Loucy (cell line): ENCODE measurements around the gene PCP4L1.

ENCODE experiments used
- H2AFZ ChIP-seq: fragments of 200-600 bp; sonication (generic); 2 replicates; pipeline ENCODE4 v1.6.0; 2016; ENCODE audit warnings: antibody characterized with exemption, mild to moderate bottlenecking, low read length, moderate library complexity
- H3F3A ChIP-seq: fragments of 200-600 bp; 2 replicates; pipeline ENCODE4 v1.6.0; 2016; ENCODE audit warnings: antibody characterized with exemption, low read depth, mild to moderate bottlenecking
- H3K27me3 ChIP-seq: fragments of 200-600 bp; sonication (generic); 2 replicates; pipeline ENCODE4 v1.6.1; 2014; ENCODE audit warnings: low read length, mild to moderate bottlenecking; ENCODE audit not compliant: insufficient read depth, poor library complexity, severe bottlenecking
- H3K36me3 ChIP-seq: fragments of 200-600 bp; sonication (generic); 2 replicates; pipeline ENCODE4 v1.6.1; 2016; ENCODE audit warnings: low read length; ENCODE audit not compliant: insufficient read depth
- H3K4me1 ChIP-seq: fragments of 200-600 bp; sonication (generic); 2 replicates; pipeline ENCODE4 v1.5.1; 2014; ENCODE audit warnings: low read length, mild to moderate bottlenecking; ENCODE audit not compliant: insufficient read depth, poor library complexity, severe bottlenecking
- H3K4me2 ChIP-seq: fragments of 200-600 bp; sonication (generic); 2 replicates; pipeline ENCODE4 v1.6.0; 2014; ENCODE audit warnings: antibody characterized with exemption, low read length, low read depth, mild to moderate bottlenecking; ENCODE audit not compliant: poor library complexity, severe bottlenecking
- H3K4me3 ChIP-seq: fragments of 200-600 bp; sonication (generic); 2 replicates; pipeline ENCODE4 v1.5.1; 2014; ENCODE audit warnings: low read length, mild to moderate bottlenecking, mixed read lengths; ENCODE audit not compliant: poor library complexity, severe bottlenecking
- H3K79me2 ChIP-seq: fragments of 200-600 bp; sonication (generic); 2 replicates; pipeline ENCODE4 v1.6.1; 2014; ENCODE audit warnings: low read length; ENCODE audit not compliant: insufficient read depth
- H3K9ac ChIP-seq: fragments of 200-600 bp; sonication (generic); 2 replicates; pipeline ENCODE4 v1.6.0; 2014; ENCODE audit warnings: mild to moderate bottlenecking, low read depth, low read length, moderate library complexity; ENCODE audit not compliant: poor library complexity, severe bottlenecking
- H3K9me2 ChIP-seq: fragments of 200-600 bp; sonication (generic); replicated peaks from 2 replicates; pipeline ENCODE4 v1.6.1; 2016; ENCODE audit warnings: low read depth, low read length, mixed read lengths
- H3K9me3 ChIP-seq: fragments of 200-600 bp; sonication (generic); 2 replicates; pipeline ENCODE4 v1.6.1; 2014; ENCODE audit warnings: mild to moderate bottlenecking, antibody characterized with exemption, low read length, low read depth; ENCODE audit not compliant: insufficient read depth
- H4K20me1 ChIP-seq: fragments of 200-600 bp; sonication (generic); 2 replicates; pipeline ENCODE4 v1.6.0; 2014; ENCODE audit warnings: antibody characterized with exemption, low read length, mild to moderate bottlenecking; ENCODE audit not compliant: insufficient read depth, poor library complexity, severe bottlenecking
- CTCF ChIP-seq: fragments of 200-600 bp; sonication (generic); conservative IDR thresholded peaks from 2 replicates; pipeline ENCODE4 v1.5.1; 2014; ENCODE audit warnings: mild to moderate bottlenecking, antibody characterized with exemption, low read length
- EZH2phosphoT487 ChIP-seq: fragments of 200-600 bp; IDR thresholded peaks from 2 replicates; pipeline ENCODE4 v1.6.1; 2018; ENCODE audit warnings: antibody characterized with exemption, mild to moderate bottlenecking, moderate library complexity, borderline replicate concordance

Gene PCP4L1

GRCh38 chr1:161259765-161260164 lies 1.2 kb downstream of the PCP4L1 start:
- no peaks in the 10 kb centered on the region for H3K27me3 ChIP-seq
- no peaks in the 10 kb centered on the region for H4K20me1 ChIP-seq
- H3K4me2 ChIP-seq: no peak overlapping the region
- no peak overlapping the region for H3K4me3 ChIP-seq
- no peaks in the 10 kb centered on the region for H3K36me3 ChIP-seq
- H3F3A ChIP-seq: no peaks in the 10 kb centered on the region
- no peaks in the 10 kb centered on the region for H3K9me2 ChIP-seq
- H2AFZ ChIP-seq: no peak overlapping the region
- no peak overlapping the region for H3K9ac ChIP-seq
- TF ChIP-seq CTCF (no peak), EZH2phosphoT487 (no peak)
- H3K79me2 ChIP-seq: no peaks in the 10 kb centered on the region
- H3K9me3 ChIP-seq: peaks cover 3% of the 10 kb centered on the region; the same call in 1 of the 2 replicates
- H3K4me1 ChIP-seq: peaks cover 9% of the 10 kb centered on the region

- no peaks in the 10 kb centered on the region for H3F3A ChIP-seq
- H4K20me1 ChIP-seq: no peaks in the 10 kb centered on the region
- TF ChIP-seq EZH2phosphoT487 (no peak), CTCF (no peak)
- H3K27me3 ChIP-seq: no peaks in the 10 kb centered on the region
- peaks cover 9% of the 10 kb centered on the region for H3K4me1 ChIP-seq
- no peaks in the 10 kb centered on the region for H3K79me2 ChIP-seq
- H3K4me2 ChIP-seq: no peak overlapping the region
- no peak overlapping the region for H3K9ac ChIP-seq
- no peak overlapping the region for H3K4me3 ChIP-seq
- no peaks in the 10 kb centered on the region for H3K9me2 ChIP-seq
- H2AFZ ChIP-seq: 0 out of 2 replicates have a peak overlapping the region, but pooled peaks have one; percentile 21
- peaks cover 3% of the 10 kb centered on the region; the same call in 1 of the 2 replicates for H3K9me3 ChIP-seq
- H3K36me3 ChIP-seq: no peaks in the 10 kb centered on the region
Measured at GRCh38 chr1:161260376-161261260, 2.1 kb downstream of the PCP4L1 start.

- no peaks in the 10 kb centered on the region for H3F3A ChIP-seq
- H4K20me1 ChIP-seq: no peaks in the 10 kb centered on the region
- H3K4me3 ChIP-seq: no peak overlapping the region
- H3K9ac ChIP-seq: no peak overlapping the region
- H3K36me3 ChIP-seq: no peaks in the 10 kb centered on the region
- peak overlapping the region; percentile 21; the same call in 1 of the 2 replicates for H2AFZ ChIP-seq
- H3K4me2 ChIP-seq: no peak overlapping the region
- peaks cover 3% of the 10 kb centered on the region; the same call in 1 of the 2 replicates for H3K9me3 ChIP-seq
- no peaks in the 10 kb centered on the region for H3K79me2 ChIP-seq
- no peaks in the 10 kb centered on the region for H3K9me2 ChIP-seq
- TF ChIP-seq EZH2phosphoT487 (no peak), CTCF (no peak)
- peaks cover 9% of the 10 kb centered on the region for H3K4me1 ChIP-seq
- no peaks in the 10 kb centered on the region for H3K27me3 ChIP-seq
Measured at GRCh38 chr1:161261261-161262235, 3.0 kb downstream of the PCP4L1 start.
